ENCODE measurements around the gene CCDC57. TPM values are rescaled to one million over a fixed set of nuclear protein-coding genes. Genes with fewer than 3 reads are reported as not detected.

Gene CCDC57
- total and polyA plus RNA-seq, 8 donors, result 19.6 to 176 (median 25.4) TPM

DNA sequence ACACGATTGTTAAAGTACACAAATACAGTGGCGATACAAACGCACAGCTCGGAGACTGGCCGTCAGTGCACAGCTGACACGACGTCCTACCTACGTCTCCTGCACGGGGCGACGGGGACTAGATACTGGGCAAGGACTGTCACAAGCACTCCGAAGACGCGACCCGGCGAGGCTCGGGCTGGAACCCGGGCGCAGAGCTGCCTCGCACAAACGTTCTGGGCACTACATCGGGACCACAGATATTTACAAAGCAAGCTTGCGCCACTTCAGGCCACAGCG, 30.0 kb upstream of the CCDC57 start:
- peaks cover 8 to 24% (median 23%) of the 10 kb centered on the region in 3 donors for H3K4me1 ChIP-seq
- no peak overlapping the region for H3K4me3 ChIP-seq
- WGBS, 2 donors, result 35 to 53% methylated on average over 24 of the region's 24 CpGs
- intact Hi-C loops (cut with DNase I), result no loop called here
- DNase-seq (peak in 1 of 6 donors; percentile 51), FAIRE-seq (no peak), ATAC-seq (peak in 1 of 4 donors; percentile 0)
- H3K36me3 ChIP-seq, result peaks cover 4 to 50% (median 38%) of the 10 kb centered on the region in 3 donors
- TF ChIP-seq, protein P1, sequence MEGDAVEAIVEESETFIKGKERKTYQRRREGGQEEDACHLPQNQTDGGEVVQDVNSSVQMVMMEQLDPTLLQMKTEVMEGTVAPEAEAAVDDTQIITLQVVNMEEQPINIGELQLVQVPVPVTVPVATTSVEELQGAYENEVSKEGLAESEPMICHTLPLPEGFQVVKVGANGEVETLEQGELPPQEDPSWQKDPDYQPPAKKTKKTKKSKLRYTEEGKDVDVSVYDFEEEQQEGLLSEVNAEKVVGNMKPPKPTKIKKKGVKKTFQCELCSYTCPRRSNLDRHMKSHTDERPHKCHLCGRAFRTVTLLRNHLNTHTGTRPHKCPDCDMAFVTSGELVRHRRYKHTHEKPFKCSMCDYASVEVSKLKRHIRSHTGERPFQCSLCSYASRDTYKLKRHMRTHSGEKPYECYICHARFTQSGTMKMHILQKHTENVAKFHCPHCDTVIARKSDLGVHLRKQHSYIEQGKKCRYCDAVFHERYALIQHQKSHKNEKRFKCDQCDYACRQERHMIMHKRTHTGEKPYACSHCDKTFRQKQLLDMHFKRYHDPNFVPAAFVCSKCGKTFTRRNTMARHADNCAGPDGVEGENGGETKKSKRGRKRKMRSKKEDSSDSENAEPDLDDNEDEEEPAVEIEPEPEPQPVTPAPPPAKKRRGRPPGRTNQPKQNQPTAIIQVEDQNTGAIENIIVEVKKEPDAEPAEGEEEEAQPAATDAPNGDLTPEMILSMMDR (IDR thresholded peaks at IDR 0.05), result no peak
- no peaks in the 10 kb centered on the region for H3K27me3 ChIP-seq
- no peaks in the 10 kb centered on the region for H3K9me3 ChIP-seq
- H3K27ac ChIP-seq, result peak overlapping the region in 3 of 4 donors; percentile 33 to 60 (median 58)

DNA sequence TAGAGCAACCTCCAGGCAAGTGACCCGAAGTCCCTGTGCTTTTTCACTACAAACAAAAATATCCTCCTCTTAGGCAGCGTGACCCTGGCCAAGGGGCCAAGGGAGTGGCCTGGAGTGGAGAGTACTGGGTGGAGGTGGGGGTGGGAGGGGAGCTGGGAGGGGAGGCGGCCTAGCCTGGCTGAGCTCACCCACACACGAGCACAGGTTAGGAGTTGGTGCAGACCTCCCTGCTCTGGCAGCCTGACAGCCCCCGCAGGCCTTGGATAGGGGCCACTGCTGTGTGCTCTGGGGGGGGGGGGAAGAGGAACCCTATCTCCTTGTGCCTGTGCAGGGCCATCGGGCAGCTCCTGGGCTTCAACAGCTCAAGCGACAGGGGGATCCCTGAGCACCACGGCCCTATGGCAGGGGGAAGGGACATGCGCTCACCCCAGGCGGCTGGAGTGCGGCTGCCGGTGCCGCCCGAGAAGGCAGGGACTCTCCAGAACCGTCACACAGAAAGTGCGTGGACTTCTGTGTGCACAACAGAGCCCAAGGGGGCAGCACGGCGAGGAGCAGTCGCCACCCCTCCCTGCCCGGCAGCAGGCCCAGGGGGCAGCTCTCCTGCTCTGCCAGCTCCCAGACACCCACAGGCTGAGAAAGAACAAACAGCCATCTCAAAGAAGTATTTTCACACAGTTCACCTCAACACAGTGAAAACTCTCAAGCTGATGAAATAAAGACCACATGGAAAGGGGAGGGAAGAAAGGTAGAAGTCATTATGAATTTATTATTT, 29.5 kb upstream of the CCDC57 start:
- TF ChIP-seq, protein P1 (IDR thresholded peaks at IDR 0.05), result no peak
- DNase-seq (peak in 4 of 6 donors; percentile 27 to 73 (median 52)), ATAC-seq (peak; percentile 2 to 21 (median 14)), FAIRE-seq (no peak)
- intact Hi-C loops (cut with DNase I), result no loop called here
- Histone ChIP-seq H3K9me3 (no peaks in the 10 kb centered on the region), H3K36me3 (peaks cover 4 to 44% (median 35%) of the 10 kb centered on the region in 3 donors), H3K4me1 (peaks cover 8 to 24% (median 23%) of the 10 kb centered on the region in 3 donors), H3K4me3 (no peak overlapping the region), H3K27me3 (no peaks in the 10 kb centered on the region), H3K27ac (peak overlapping the region in 3 of 4 donors; percentile 58 to 62 (median 60))
- 50 to 57% methylated on average over 20 of the region's 20 CpGs for WGBS, 2 donors

DNA sequence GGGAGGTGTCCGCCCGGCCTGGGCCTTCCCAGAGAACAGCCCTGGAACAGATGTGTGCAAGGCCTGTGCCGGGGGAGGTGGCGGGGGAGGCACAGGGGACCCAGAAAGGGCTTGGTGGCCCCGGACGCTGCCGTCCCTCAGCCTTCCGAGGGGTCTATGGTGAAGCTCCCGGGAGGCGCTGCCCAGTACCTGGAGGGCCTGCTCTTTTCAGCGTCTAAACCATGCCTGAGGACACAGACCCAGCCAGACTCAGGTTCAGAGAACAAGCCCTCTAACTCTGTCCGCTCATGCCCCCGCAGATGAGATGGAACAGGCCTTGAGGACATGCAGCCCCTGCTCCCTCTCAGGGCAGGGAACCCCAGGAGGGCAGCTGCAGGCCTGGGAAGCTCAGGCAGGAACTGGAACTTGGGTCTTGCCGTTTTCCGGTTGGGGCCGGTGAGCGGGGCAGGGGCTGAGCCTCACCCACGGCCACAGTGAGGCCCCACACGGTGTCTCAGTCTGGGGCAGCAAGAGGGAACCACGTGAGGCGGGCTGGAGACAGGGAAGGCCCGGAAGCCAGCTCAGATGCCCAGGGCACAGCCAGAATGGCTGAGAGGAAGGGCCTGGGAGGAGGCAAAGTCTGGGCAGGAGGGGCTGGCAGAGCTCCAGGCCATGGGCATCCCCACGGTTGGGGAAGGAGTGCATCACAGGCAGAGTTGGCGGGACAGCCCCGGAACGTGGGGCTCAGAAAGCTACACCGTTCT, 28.7 kb upstream of the CCDC57 start:
- Histone ChIP-seq H3K36me3 (peaks cover 4 to 37% (median 34%) of the 10 kb centered on the region in 3 donors), H3K27me3 (no peaks in the 10 kb centered on the region), H3K4me1 (peaks cover 8 to 26% (median 23%) of the 10 kb centered on the region in 3 donors), H3K4me3 (no peak overlapping the region), H3K27ac (peak overlapping the region; percentile 31 to 62 (median 59)), H3K9me3 (no peaks in the 10 kb centered on the region)
- FAIRE-seq (no peak), ATAC-seq (peak; percentile 4 to 50 (median 31)), DNase-seq (peak in 5 of 6 donors; percentile 41 to 86 (median 74))
- intact Hi-C loops (cut with DNase I), result no loop called here
- TF ChIP-seq, protein P1 (IDR thresholded peaks at IDR 0.05), result no peak
- 65 to 72% methylated on average over 26 to 27 of the region's 27 CpGs for WGBS, 2 donors

DNA sequence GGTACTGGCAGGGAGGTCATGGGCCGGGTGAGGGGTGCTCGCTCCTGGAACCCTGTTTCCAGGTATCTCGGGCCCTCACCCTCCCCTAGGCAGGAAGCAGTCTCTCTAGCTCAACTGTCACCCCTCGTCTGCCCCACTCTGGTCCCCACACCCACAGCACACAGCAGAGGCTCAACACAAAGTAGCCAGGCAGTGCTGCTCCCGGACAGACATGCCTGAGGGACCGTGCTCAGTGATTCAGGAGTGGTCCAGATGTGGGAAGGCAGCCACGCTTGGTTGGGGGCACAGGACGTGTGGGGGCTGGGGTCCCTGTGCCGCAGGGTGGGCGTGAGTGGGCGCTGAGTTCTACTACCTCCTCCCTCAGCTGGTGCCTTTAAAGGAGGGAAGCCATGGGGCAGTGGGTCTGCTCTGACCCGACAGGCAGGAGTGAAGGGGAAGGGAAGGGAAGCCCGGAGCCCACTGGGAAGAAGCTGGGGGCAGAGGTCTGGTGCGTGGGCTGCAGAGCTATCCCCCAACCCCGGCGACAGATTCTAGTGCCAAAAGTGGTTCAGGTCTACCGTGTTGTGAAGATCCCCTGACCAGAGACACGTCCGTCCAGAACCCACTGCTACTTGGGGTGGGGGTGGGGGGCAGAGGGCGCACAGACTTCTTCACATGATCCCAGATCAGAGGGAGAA, 28.0 kb upstream of the CCDC57 start:
- no peaks in the 10 kb centered on the region for H3K27me3 ChIP-seq
- no peak overlapping the region for H3K4me3 ChIP-seq
- H3K4me1 ChIP-seq, result peaks cover 13 to 31% (median 30%) of the 10 kb centered on the region in 3 donors
- no peaks in the 10 kb centered on the region for H3K9me3 ChIP-seq
- no peak for ATAC-seq
- TF ChIP-seq, protein P1 (IDR thresholded peaks at IDR 0.05), result no peak
- intact Hi-C loops (cut with DNase I), result no loop called here
- peak overlapping the region in 2 of 4 donors; percentile 58 to 60 for H3K27ac ChIP-seq
- DNase-seq, result peak in 2 of 6 donors; percentile 39 to 66
- 78 to 84% methylated on average over 17 to 20 of the region's 20 CpGs for WGBS, 2 donors
- FAIRE-seq, result no peak
- peaks cover 0 to 30% (median 27%) of the 10 kb centered on the region in 3 donors for H3K36me3 ChIP-seq
